ENCODE data around the gene AHI1.

Gene AHI1

GRCh38 chr6:135260612-135261011, 236.9 kb downstream of the AHI1 start (continued):
- TF ChIP-seq ZBTB10 (tag by site-specific recombination; IDR thresholded peaks at IDR 0.05), result no peak
- TF ChIP-seq ZNF140 (tag by site-specific recombination; IDR thresholded peaks at IDR 0.05), result peak; percentile 57; the same call in 1 of the 2 replicates
- no peak for TF ChIP-seq REPIN1 (tag by site-specific recombination; IDR thresholded peaks at IDR 0.05; ENCODE audit: low read depth)

- H3K4me1 ChIP-seq (ENCODE audit: control insufficient read depth, insufficient read depth, low read length), result no peaks in the 10 kb centered on the region
- ChIA-PET CTCF (interaction anchor here (1.2 kb wide), 1 partner anchor 114 kb away, joined by 5 read pairs; no protein-coding TSS in a partner anchor), POLR2A (no interaction called here)
These were observed 238.6 kb downstream of the AHI1 start for GRCh38 chr6:135258970-135259369.

GRCh38 chr6:135257631-135258405, 239.7 kb downstream of the AHI1 start:
- no peaks in the 10 kb centered on the region for H3K4me1 ChIP-seq (ENCODE audit: control insufficient read depth, insufficient read depth, low read length)
- TF ChIP-seq YY1 (tag by site-specific recombination; IDR thresholded peaks at IDR 0.05) (no peak), ZNF623 (tag by site-specific recombination; IDR thresholded peaks at IDR 0.05) (no peak), ZNF366 (tag by site-specific recombination; conservative IDR thresholded peaks at IDR 0.05) (no peak), BCL11A (tag by site-specific recombination; IDR thresholded peaks at IDR 0.05; ENCODE audit: low read depth) (no peak), ZNF747 (tag by site-specific recombination; IDR thresholded peaks at IDR 0.05) (no peak), ZSCAN5A (tag by site-specific recombination; IDR thresholded peaks at IDR 0.05) (no peak), BCL6B (tag by site-specific recombination; IDR thresholded peaks at IDR 0.05) (no peak), ZNF274 (IDR thresholded peaks at IDR 0.05; ENCODE audit: low read length) (no peak), ZNF274 (tag by site-specific recombination; IDR thresholded peaks at IDR 0.05; ENCODE audit: borderline replicate concordance) (no peak)
- no peaks in the 10 kb centered on the region for H3K36me3 ChIP-seq (ENCODE audit: control insufficient read depth in 2 of 2, insufficient read depth in 1 of 2, low read length in 2 of 2)
- H3K27ac ChIP-seq (ENCODE audit: extremely low read depth, low read depth, low read length), result no peak overlapping the region
- ChIA-PET CTCF (interaction anchor here (0.7 to 1.2 kb wide), 3 partner anchors 19 to 113 kb away, joined by 3 to 5 read pairs (median 5); no protein-coding TSS in a partner anchor), POLR2A (interaction anchor here (0.5 kb wide), 1 partner anchor 75 kb away, joined by 4 read pairs; no protein-coding TSS in a partner anchor)
- no peaks in the 10 kb centered on the region for H3K9me3 ChIP-seq (ENCODE audit: control insufficient read depth, insufficient read depth, low read depth, low read length)
- no peak overlapping the region for H3K4me3 ChIP-seq (ENCODE audit: low read depth, low read length)

More at GRCh38 chr6:135258970-135259369, 238.6 kb downstream of the AHI1 start:
- no peaks in the 10 kb centered on the region for H3K9me3 ChIP-seq (ENCODE audit: control insufficient read depth, insufficient read depth, low read depth, low read length)
- TF ChIP-seq ZNF341 (tag by site-specific recombination; IDR thresholded peaks at IDR 0.05; ENCODE audit: low read depth) (no peak), ZFHX2 (tag by site-specific recombination; conservative IDR thresholded peaks at IDR 0.05) (peak; percentile 48; the same call in 1 of the 2 replicates), ZNF747 (tag by site-specific recombination; IDR thresholded peaks at IDR 0.05) (no peak), ZNF24 (tag by site-specific recombination; IDR thresholded peaks at IDR 0.05) (no peak), YY2 (tag by site-specific recombination; IDR thresholded peaks at IDR 0.05) (no peak), GLIS2 (tag by site-specific recombination; IDR thresholded peaks at IDR 0.05) (no peak), ZNF114 (tag by site-specific recombination; IDR thresholded peaks at IDR 0.05) (no peak), ZNF785 (tag by site-specific recombination; IDR thresholded peaks at IDR 0.05) (no peak), ZNF335 (tag by site-specific recombination; conservative IDR thresholded peaks at IDR 0.05) (peak; percentile 50; the same call in 1 of the 2 replicates)
- H3K27ac ChIP-seq (ENCODE audit: extremely low read depth, low read depth, low read length), result no peak overlapping the region
- H3K36me3 ChIP-seq (ENCODE audit: control insufficient read depth in 2 of 2, insufficient read depth in 1 of 2, low read length in 2 of 2), result no peaks in the 10 kb centered on the region
- no peak overlapping the region for H3K4me3 ChIP-seq (ENCODE audit: low read depth, low read length)

All from HEK293 (cell line).